PC-9 (cell line): ENCODE measurements around the gene KCNK2.

Source experiments
- EZH2 ChIP-seq: fragments of 200-600 bp; sonication (generic); IDR thresholded peaks from 2 replicates; pipeline ENCODE4 v1.8.0; 2017; ENCODE audit warnings: antibody characterized with exemption, low read depth
- TF ChIP-seq, protein P1 (sequence below): fragments of 200-600 bp; sonication (generic); conservative IDR thresholded peaks from 2 replicates; pipeline ENCODE4 v1.6.1; 2017; ENCODE audit warnings: mixed run types, antibody characterized with exemption, mild to moderate bottlenecking, moderate library complexity

DNA sequence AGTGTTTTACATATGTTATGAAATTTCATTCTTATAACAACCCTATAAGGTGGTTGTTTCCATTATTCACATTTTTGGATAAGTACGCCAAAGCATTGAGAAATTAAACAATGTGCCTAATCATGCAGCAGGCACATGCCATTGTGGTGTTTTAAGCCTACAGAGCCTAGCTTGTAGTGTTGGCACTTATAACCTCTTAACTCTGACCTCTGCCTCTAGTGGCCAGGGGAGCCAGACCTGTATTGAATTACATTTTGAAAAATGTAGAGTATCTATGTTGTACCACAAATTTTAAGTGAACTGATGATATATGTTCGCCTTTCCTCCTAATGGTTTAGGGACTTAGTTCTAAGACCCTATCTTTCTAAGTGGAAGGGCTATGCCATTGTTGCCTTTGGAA, 61.0 kb downstream of the KCNK2 start:
- TF ChIP-seq, protein P1, sequence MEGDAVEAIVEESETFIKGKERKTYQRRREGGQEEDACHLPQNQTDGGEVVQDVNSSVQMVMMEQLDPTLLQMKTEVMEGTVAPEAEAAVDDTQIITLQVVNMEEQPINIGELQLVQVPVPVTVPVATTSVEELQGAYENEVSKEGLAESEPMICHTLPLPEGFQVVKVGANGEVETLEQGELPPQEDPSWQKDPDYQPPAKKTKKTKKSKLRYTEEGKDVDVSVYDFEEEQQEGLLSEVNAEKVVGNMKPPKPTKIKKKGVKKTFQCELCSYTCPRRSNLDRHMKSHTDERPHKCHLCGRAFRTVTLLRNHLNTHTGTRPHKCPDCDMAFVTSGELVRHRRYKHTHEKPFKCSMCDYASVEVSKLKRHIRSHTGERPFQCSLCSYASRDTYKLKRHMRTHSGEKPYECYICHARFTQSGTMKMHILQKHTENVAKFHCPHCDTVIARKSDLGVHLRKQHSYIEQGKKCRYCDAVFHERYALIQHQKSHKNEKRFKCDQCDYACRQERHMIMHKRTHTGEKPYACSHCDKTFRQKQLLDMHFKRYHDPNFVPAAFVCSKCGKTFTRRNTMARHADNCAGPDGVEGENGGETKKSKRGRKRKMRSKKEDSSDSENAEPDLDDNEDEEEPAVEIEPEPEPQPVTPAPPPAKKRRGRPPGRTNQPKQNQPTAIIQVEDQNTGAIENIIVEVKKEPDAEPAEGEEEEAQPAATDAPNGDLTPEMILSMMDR = no peak
- TF ChIP-seq EZH2 = no peak
